Smooth muscle cell (in vitro differentiated cells): ENCODE measurements around the gene DLG4. TPM values are rescaled to one million over a fixed set of nuclear protein-coding genes. Genes with fewer than 3 reads are reported as not detected.

ENCODE experiments used
- DNase-seq: peaks from one replicate; lab custom pipeline; 2025; ENCODE audit not compliant: unreplicated experiment; lab: John Stamatoyannopoulos, UW
- H2AFZ ChIP-seq: fragments of 200-600 bp; sonication (generic); 2 replicates; pipeline ENCODE4 v1.6.0; 2016; ENCODE audit warnings: antibody characterized with exemption, low read depth, mild to moderate bottlenecking
- H3F3A ChIP-seq: fragments of 200-600 bp; sonication (generic); 2 replicates; pipeline ENCODE4 v1.6.0; 2017; ENCODE audit warnings: antibody characterized with exemption, low read depth
- H3K27ac ChIP-seq: fragments of 200-600 bp; sonication (generic); 2 replicates; pipeline ENCODE4 v1.5.1; 2016; ENCODE audit warnings: low read depth, mild to moderate bottlenecking
- H3K27me3 ChIP-seq: fragments of 200-600 bp; sonication (generic); 2 replicates; pipeline ENCODE4 v1.6.1; 2016; ENCODE audit warnings: low read depth, mild to moderate bottlenecking
- H3K36me3 ChIP-seq: fragments of 200-600 bp; sonication (generic); 2 replicates; pipeline ENCODE4 v1.5.1; 2016; ENCODE audit warnings: low read depth
- H3K4me1 ChIP-seq: fragments of 200-600 bp; sonication (generic); 2 replicates; pipeline ENCODE4 v1.5.1; 2016; ENCODE audit warnings: low read depth
- H3K4me2 ChIP-seq: fragments of 200-600 bp; sonication (generic); 2 replicates; pipeline ENCODE4 v1.6.0; 2016; ENCODE audit warnings: mild to moderate bottlenecking
- H3K4me3 ChIP-seq: fragments of 200-600 bp; sonication (generic); 2 replicates; pipeline ENCODE4 v1.5.1; 2016; ENCODE audit warnings: mild to moderate bottlenecking
- H3K79me2 ChIP-seq: fragments of 200-600 bp; sonication (generic); 2 replicates; pipeline ENCODE4 v1.6.0; 2016; ENCODE audit warnings: low read depth, mild to moderate bottlenecking
- H3K9ac ChIP-seq: fragments of 200-600 bp; sonication (generic); 2 replicates; pipeline ENCODE4 v1.6.0; 2016; ENCODE audit warnings: low read depth
- H3K9me3 ChIP-seq: fragments of 200-600 bp; sonication (generic); replicated peaks from 2 replicates; pipeline ENCODE4 v1.5.1; 2016; ENCODE audit warnings: low read depth
- H4K20me1 ChIP-seq: fragments of 200-600 bp; sonication (generic); 2 replicates; pipeline ENCODE4 v1.6.0; 2016; ENCODE audit warnings: low read depth
- CTCF ChIP-seq: fragments of 200-600 bp; sonication (generic); IDR thresholded peaks from 2 replicates; pipeline ENCODE4 v1.5.1; 2017; ENCODE audit warnings: borderline replicate concordance, mild to moderate bottlenecking, antibody characterized with exemption; ENCODE audit not compliant: insufficient read depth, poor library complexity, severe bottlenecking
- WGBS: methylation state at CpG from one replicate; pipeline ENCODE4 v1.1.7; 2016; ENCODE audit warnings: low lambda C conversion rate; 5-methylcytosine and 5-hydroxymethylcytosine counted together
- polyA plus RNA-seq: library from polyadenylated mRNA; unstranded; fragments of >200 nt; fragmentation: Nextera tagmentation; extraction: Ambion mirVana; gene quantifications from 2 replicates; pipeline ENCODE4 v1.2.1, GENCODE V29; 2016
- total RNA-seq: library from RNA; depleted of rRNA; stranded (reverse); fragments of >200 nt; gene quantifications from 2 replicates; pipeline ENCODE4 v1.2.3, GENCODE V29; 2014

Gene DLG4
- total and polyA plus RNA-seq, 2 experiments from 2014 or later, result 2.3 to 9.4 TPM

GRCh38 chr17:7224661-7225111, 5.0 kb upstream of the DLG4 start:
- Histone ChIP-seq H3K9ac (no peak overlapping the region), H3K9me3 (no peaks in the 10 kb centered on the region), H3K27me3 (no peaks in the 10 kb centered on the region), H3K79me2 (peaks cover 9% of the 10 kb centered on the region), H4K20me1 (peaks cover 75% of the 10 kb centered on the region), H2AFZ (no peak overlapping the region), H3K36me3 (no peaks in the 10 kb centered on the region), H3K4me3 (no peak overlapping the region), H3K4me1 (peaks cover 6% of the 10 kb centered on the region), H3K4me2 (no peak overlapping the region), H3F3A (peaks cover 7% of the 10 kb centered on the region), H3K27ac (no peak overlapping the region)
- WGBS, result 90% methylated on average over 15 of the region's 15 CpGs
- no peak for TF ChIP-seq CTCF
- DNase-seq, result no peak

GRCh38 chr17:7224110-7224509, 4.5 kb upstream of the DLG4 start:
- Histone ChIP-seq H3K27ac (no peak overlapping the region), H3K79me2 (peaks cover 5% of the 10 kb centered on the region), H4K20me1 (peaks cover 70% of the 10 kb centered on the region), H3K9ac (no peak overlapping the region), H2AFZ (no peak overlapping the region), H3K9me3 (no peaks in the 10 kb centered on the region), H3K27me3 (no peaks in the 10 kb centered on the region), H3K4me3 (no peak overlapping the region), H3F3A (peaks cover 8% of the 10 kb centered on the region), H3K36me3 (no peaks in the 10 kb centered on the region), H3K4me2 (no peak overlapping the region), H3K4me1 (peaks cover 10% of the 10 kb centered on the region)
- WGBS, result 96% methylated on average over 10 of the region's 10 CpGs
- DNase-seq, result no peak
- TF ChIP-seq CTCF, result no peak

DNA sequence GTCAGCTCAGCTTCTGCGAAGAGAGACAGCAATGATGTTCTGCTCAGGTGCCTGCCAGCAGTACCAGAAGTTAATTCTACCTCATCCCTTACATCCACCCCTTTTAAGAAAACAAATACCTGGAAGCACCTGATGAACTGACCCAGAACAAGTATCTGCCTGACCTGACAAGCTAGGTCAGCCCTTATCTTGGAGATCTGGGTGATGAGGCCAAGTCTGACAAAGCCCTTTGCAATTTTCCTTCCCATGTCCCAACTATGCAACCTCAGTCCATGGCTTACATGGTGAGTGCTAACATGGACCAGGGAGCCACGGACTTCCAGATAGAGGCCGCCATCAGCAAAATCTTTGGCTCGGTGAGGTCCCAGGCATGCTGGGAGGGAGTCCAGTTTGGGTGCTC, 3.7 kb upstream of the DLG4 start:
- no peak for TF ChIP-seq CTCF
- Histone ChIP-seq H3K27ac (no peak overlapping the region), H3K4me2 (no peak overlapping the region), H2AFZ (no peak overlapping the region), H3K27me3 (no peaks in the 10 kb centered on the region), H3F3A (peaks cover 13% of the 10 kb centered on the region), H3K79me2 (peaks cover 5% of the 10 kb centered on the region), H3K36me3 (no peaks in the 10 kb centered on the region), H3K9me3 (no peaks in the 10 kb centered on the region), H4K20me1 (peaks cover 62% of the 10 kb centered on the region), H3K4me3 (no peak overlapping the region), H3K9ac (no peak overlapping the region), H3K4me1 (peaks cover 18% of the 10 kb centered on the region)
- no peak for DNase-seq
- WGBS, result 90% methylated on average over 4 of the region's 4 CpGs

DNA sequence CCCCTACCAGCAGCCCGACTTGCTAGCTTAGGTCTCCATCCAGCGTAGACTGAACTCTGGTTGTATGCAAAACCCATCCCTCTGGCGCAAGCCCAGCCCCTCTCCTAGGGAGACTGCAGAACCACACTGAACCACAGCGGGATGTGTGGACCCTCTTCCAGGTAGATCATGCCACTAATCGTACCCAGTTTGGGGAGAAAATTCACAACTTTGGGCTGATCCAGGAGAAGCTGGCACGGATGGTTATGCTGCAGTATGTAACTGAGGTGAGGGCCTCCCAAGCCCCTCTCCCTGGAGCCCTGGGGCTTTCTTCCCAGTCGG, 3.3 kb upstream of the DLG4 start:
- Histone ChIP-seq H4K20me1 (peaks cover 60% of the 10 kb centered on the region), H3K27me3 (no peaks in the 10 kb centered on the region)
- WGBS, result 92% methylated on average over 7 of the region's 7 CpGs

More for the DNA sequence above, 3.3 kb upstream of the DLG4 start:
- H3K27ac ChIP-seq, result no peak overlapping the region
- no peaks in the 10 kb centered on the region for H3K36me3 ChIP-seq
- no peak for DNase-seq
- H3K79me2 ChIP-seq, result peaks cover 5% of the 10 kb centered on the region
- no peak overlapping the region for H3K4me3 ChIP-seq
- no peak for TF ChIP-seq CTCF
- no peak overlapping the region for H3K4me2 ChIP-seq
- H3F3A ChIP-seq, result peaks cover 13% of the 10 kb centered on the region
- H3K4me1 ChIP-seq, result peaks cover 22% of the 10 kb centered on the region
- no peak overlapping the region for H2AFZ ChIP-seq
- no peaks in the 10 kb centered on the region for H3K9me3 ChIP-seq
- no peak overlapping the region for H3K9ac ChIP-seq
